H1 (cell line): ENCODE data around the gene PCDHGA8. TPM values are rescaled to one million over a fixed set of nuclear protein-coding genes. Genes with fewer than 3 reads are reported as not detected.

Source experiments
- CHD7 ChIP-seq: fragments of 300-600 bp; sonication (generic); IDR thresholded peaks from 2 replicates; pipeline ENCODE4 v1.7.1; 2012; ENCODE audit warnings: low read length, moderate library complexity, mild to moderate bottlenecking, inconsistent platforms; ENCODE audit not compliant: insufficient replicate concordance
- polyA plus RNA-seq, 7 experiments: library from polyadenylated mRNA; depleted of rRNA in 3 of 7; stranded (reverse) in 5 of 7; unstranded in 2 of 7; fragments of >200 nt in 5 of 7; fragments of 200-250 nt in 2 of 7; gene quantifications; 1 replicate in 5 of 7; 2 replicates in 1 of 7; 4 replicates in 1 of 7; pipeline versions ENCODE4 v1.2.1 to v1.2.3, GENCODE V29; 2011 to 2013; ENCODE audit warnings: missing spikeins in 2 of 7, mixed read lengths in 2 of 7
- total RNA-seq: library from RNA; stranded (reverse); fragmentation: NEBNext Ultra II Directional; extraction: Animal tissue kit (Norgen Biotek cat#: 25700); gene quantifications from 2 replicates; pipeline ENCODE4 v1.2.1, GENCODE V29; 2021

PCDHGA8 gene
- total and polyA plus RNA-seq, 2 of the 8 experiments (the other 6 are each of a cell fraction or from before 2014, with no cell fraction given): 0.79 to 1.4 TPM

DNA sequence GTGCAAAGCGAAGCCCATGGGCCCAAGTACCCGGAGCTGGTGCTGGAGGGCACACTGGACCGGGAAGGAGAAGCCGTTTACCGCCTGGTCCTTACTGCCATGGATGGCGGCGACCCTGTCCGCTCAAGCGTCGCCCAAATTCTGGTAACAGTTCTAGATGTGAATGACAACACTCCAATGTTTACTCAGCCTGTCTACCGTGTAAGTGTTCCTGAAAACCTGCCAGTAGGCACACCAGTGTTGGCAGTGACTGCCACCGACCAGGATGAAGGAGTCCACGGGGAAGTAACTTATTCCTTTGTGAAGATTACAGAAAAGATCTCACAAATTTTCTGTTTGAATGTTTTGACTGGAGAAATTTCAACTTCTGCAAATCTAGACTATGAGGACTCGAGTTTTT, 17.8 kb upstream of the PCDHGA8 start (continued):
- no peak for TF ChIP-seq CHD7
